Dedifferentiated amniotic fluid mesenchymal stem cell (primary cell): ENCODE results near the gene CYTH1.

Experiments
- DNase-seq: peaks from one replicate; pipeline ENCODE4 v3.0.0-alpha.2; 2016; ENCODE audit errors: extremely low spot score

The CYTH1 gene, protein sequence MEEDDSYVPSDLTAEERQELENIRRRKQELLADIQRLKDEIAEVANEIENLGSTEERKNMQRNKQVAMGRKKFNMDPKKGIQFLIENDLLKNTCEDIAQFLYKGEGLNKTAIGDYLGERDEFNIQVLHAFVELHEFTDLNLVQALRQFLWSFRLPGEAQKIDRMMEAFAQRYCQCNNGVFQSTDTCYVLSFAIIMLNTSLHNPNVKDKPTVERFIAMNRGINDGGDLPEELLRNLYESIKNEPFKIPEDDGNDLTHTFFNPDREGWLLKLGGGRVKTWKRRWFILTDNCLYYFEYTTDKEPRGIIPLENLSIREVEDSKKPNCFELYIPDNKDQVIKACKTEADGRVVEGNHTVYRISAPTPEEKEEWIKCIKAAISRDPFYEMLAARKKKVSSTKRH

DNA sequence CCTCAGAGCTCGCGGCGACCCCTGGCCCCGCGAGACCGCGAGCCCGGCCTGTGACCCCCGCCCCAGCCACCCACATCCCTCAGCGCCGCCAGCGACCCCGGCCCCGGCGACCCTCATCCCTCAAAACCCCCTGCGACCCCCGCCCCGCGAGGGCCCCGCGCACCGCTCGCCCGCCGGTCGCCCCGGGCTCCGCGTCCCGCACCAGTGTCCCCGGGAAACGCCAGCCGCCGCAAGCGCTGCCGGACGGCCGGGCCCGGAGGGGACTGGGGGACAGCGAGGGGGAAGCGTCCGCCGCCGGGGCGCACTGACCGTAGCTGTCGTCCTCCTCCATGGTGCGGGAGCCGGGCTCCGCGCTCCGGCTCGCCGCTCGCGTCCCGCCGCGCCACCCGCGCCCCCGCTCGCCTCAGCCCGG is at the start of gene CYTH1:
CYTH1 (minus strand) TSS at position 381 of the 412 bp plus-strand sequence; CDS start at position 331, 50 bp downstream.
- DNase-seq: no peak

DNA sequence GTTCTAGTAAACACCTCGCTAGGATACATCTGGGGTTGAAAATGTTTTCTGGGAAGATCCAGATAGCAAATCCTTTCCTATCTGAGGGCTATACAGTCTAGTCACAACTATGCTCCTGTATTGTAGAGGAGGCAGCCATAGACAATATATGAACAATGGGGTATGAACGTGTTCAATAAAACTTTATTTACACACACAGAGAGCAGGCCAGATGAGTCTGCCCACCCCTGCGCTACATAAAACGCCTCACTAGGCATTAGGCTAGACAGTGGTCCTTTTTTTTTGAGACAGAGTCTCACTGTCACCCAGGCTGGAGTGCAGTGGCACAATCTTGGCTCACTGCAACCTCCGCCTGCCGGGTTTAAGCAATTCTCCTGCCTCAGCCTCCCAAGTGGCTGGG is 47.4 kb upstream of the CYTH1 start:
- no peak for DNase-seq

GRCh38 chr17:78828470-78829185 is 46.6 kb upstream of the CYTH1 start:
- no peak for DNase-seq

GRCh38 chr17:78826836-78827509 is 44.9 kb upstream of the CYTH1 start:
- no peak for DNase-seq

DNA sequence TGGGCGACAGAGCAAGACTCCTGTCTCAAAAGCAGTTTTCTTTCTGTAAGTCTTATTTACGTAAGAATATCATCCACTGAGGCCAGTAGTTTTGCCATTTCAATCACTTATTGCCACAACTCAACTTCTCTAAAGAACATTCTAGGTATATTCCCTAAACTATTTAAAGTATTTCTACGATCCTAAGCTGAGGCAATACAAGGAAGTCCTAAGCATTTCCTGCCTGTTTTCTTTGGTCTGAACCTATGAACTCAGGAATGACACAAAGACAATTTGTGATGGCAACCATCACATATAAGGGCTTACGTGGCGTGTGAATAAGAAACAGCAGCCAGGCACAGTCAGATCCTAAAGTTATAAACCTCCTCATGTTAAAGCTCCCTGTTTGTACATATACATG is 44.3 kb upstream of the CYTH1 start:
- DNase-seq: no peak

DNA sequence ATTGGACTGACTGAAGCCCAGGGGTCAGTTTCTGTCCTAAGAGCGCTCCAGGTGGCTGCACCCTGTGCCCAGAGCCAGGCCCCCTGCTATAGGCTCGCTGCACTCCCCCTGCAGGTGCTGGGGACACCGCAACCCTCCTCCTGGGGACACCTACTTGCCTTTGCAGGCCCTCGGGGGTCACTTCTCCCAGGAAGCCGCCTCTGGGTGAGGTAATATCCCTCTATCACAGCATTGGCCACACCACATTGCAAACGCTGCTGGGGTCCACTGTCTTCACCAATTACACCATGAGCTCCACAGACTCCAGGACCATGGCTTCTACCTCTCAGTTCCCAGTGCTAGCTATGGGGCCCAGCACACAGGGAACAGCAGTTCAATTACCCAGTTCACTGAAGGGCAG is 43.6 kb upstream of the CYTH1 start:
- no peak for DNase-seq

GRCh38 chr17:78824240-78824639 is 42.2 kb upstream of the CYTH1 start:
- DNase-seq: no peak

DNA sequence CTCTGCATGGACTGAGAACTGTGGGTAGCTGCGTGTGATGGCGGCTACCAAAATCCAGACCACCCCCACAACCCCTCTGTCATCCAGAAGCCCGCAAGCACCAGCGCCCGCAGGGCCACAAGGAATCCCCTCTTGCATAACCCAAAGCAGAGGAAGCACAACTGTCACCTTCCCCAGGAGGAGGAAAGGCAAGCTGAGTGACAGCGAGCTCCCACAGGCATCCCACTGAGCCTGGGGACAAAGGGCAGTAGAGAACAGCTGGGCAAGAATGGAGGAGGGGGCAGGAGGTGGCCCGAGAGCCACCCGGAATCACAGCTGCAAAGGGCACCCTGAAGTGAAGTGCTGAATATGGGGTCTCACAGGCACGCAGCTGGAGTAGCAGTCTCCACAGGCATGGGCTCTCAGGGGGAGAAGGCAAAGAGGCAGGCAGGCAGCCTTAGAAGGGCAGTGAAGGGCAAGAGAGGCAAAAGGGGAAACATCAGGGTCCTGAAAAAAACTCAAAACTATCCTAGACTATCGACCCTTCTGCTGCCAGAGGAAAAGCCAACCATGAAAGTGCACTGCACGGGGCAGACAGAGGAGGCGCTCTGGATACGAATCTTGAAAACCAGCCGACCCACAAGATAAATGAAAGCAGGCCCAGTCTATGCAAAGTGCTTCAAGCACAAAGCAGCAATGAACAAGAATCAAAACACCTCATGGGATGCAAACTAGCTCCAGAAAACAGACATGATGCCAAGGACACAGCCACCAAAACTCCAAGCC is 41.4 kb upstream of the CYTH1 start:
- DNase-seq: no peak

DNA sequence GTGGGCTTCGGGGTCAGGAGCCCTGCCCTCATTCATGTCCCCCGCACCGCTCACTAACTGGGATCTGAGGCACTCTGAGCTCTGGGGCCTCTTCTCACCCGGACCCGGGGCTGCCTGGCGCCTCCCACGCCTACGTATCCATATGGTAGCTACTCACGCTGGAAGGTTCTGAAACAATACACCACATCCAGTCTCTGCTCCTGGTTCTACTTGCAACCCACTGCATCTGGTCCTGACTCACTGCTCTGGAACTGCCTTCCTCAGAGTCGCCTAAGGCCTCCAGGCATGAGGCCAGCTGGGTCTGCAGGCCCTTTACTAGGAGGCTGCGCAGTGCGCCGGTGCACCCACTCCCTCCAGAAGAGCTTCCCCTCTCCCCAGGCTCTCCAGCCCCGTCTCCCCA is 40.5 kb upstream of the CYTH1 start:
- DNase-seq: peak; percentile 88

DNA sequence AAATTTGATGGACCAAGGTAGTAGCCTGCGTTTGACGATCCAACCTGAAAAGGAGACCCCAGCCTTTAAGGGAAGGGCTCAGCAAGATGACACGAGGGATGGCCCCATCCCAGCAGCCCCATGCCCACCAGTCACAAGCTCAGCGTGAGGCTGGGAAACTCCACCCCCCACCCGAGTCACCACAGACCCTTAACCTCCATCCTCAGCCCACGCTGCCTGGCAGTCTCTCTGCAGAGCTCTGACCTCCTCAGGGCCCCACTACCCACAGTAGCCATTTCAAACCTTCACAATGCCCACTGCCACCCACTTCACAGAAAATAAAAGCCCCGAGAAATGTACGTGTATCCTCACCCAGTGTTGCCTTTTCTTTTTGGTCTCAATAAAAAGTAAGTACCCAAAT is 39.9 kb upstream of the CYTH1 start:
- DNase-seq: no peak

DNA sequence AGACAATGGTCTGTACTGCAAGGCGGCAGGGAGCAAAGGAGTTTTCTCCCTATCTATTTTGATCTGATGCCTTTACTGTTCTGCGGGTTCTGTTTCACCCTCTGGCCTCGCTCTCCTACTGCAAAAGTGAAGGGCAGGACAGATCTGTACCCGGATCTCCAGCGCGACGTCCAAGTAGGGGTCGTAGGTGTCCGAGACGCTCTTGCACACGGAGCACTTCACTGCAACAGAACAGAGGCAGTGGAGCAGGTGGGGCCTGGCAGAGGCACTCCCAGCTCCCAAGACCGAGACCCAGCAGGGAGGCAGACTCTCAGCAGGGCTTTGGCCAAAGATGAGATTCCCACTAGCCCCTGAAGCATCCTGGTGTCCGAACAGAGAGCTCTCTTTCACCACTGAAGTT is 38.8 kb upstream of the CYTH1 start:
- no peak for DNase-seq

DNA sequence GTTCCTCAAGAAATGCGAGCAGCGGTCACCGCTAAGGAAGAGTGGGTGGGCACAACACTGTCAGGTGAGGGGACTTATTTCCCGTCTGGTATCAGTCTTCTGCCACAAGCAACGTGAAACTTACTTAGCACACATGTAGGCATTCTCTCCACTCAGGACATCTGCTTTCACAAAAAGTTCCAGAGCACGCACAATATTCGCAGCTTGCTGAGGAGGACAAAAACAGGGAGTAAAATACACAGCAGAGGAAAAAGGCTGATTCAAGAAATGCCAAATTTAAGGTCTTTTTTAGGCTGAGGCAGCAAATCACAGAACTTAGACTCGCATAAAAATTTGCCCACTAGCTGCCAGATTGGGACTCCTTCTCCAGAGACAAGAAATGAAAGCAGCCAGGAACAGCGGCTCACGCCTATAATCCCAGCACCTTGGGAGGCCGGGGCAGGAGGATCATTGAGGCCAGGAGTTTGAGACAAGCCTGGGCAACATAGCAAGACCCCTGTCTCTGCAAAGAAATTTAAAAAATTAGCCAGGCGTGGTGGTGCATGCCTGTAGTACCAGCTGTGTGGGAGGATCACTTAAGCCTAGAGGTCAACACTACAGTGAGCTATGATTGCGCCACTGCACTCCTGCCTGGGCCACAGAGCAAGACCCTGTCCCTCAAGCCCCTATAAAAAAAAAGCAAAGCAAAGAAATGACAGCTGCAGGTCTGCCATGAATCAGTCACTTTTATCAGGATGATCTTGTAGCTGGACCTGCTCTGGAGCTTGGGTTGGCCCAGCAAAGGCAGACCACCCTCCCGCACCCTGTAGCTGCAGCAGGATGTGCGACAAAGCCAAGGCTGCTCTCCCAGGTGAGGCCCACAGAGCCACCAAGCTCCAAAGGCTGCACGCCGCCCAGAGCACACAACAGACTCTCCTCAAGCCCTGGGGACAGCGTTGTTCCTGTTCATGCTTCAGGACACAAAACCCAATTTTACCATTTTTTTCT is 38.0 kb upstream of the CYTH1 start:
- no peak for DNase-seq

- no peak for DNase-seq
These were observed 37.3 kb upstream of the CYTH1 start for GRCh38 chr17:78819402-78819801.

DNA sequence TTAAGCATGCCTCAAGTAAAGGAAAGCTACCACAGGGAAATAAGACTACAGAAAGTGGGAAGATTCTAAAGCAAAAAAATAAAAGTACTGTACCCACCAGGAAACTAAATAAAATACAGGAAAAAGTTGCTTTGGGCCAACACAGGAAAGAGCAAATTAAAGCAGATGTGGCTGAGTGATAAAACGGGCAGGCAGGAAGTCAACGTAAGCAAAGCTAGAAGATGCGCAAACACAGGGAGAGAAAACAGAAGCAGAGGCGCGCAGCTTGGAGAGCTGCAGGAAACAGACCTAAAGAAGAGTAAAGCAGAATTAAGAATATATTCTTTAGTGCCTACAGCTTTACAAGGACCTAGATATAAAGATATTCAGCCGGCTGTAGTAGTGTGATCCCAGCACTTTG is 36.9 kb upstream of the CYTH1 start:
- DNase-seq: no peak

DNA sequence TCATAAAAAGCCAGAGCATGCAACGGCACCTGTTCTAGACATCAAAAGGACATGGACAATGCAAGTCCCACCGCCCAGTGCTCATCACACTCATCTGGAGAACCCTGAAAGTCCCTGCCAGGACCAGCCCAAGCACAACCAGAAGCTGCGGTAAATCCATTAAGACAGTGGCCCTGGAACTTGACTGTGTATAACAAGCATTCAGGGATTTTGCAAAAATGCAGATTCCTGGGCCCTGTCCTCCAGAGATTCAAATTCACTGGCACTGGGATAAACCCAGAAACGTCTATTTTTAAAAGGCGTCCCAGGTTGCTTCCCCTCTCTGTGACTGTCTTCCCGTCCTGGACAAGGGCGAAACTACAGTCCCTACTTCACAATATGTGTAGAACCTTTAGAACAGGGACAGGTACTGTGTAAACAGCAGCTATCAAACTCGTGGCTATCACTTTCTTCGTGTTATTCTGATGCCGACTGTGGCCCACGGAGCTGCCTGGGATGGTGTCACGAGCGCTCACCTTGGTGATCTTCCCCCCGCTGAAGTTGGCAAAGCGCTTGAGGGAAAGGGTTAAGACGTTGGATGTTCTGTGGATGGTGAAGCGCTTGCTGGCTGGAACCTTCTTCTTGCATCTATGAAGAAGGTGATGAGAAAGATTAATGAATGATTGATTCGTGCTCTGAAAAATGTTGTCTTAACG is 36.2 kb upstream of the CYTH1 start:
- no peak for DNase-seq

DNA sequence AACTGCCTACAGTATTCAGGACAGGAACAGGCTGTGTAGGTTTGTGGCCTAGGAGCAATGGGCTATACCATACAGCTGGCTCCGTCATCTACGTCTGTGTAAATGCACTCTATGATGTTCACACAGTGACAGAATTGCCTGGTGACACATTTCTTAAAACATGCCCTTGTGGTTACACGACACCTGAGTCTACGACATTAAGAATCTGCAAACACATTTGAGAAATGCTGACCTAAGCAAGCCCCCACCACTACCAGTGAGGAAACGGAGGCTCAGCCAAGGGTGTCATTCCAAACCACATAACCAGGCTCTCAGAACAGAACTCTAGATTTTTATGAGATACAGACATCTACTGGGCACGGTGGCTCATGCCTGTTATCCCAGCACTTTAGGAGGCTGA is 35.0 kb upstream of the CYTH1 start:
- no peak for DNase-seq

DNA sequence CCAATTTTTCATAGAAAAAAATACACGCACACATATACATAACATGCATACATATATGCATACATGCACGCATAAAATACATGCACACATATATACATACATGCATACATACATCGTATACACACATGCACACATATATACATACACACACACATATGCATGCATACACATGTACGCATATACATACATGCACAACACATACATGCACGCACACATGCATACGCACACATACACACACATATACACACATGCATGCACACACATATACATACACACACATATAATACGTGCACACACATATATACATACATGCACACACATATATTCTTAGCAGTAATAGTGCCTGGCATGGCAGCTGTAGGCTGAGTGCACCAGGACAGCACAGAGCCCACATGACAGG is 33.6 kb upstream of the CYTH1 start:
- no peak for DNase-seq

DNA sequence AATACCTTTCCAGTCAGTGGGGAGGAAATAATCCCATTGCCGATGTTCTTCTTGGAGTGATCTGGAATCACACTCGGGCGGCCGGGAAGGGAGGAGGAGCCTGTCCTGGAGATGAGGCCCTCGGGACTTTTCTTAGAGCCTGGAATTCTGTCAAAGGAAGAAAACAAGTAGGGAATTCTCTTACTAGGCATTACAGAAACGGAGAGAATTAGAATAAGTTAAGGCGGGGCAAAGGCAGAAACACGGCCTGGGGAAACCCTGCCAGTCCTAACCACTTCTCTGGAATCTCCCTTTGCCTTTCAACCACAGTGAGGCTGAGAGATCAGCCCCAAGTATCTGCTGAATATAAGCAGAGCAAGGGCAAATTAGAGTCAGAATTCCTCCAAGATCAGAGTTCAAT is 30.8 kb upstream of the CYTH1 start:
- no peak for DNase-seq

- no peak for DNase-seq
These were observed 26.1 kb upstream of the CYTH1 start for GRCh38 chr17:78808163-78808562.

DNA sequence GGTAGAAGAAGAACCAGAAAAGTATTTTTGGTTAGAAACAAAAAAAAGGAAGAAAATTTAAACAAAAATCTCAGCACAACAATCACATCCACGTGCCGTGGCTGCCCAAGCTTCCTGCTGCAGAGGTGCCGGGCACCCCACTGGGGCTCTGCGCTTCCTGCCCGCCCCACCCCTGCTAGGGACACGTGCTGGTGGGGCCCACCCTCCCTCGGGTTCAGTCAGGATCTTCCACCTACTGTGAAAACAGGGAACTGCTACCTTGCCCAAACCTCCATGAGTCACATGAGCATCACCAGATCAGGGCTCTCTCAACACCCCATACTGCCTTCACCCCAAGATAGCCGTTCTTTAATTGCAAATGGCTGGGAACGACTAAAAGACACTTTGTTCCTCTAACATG is 24.4 kb upstream of the CYTH1 start:
- no peak for DNase-seq
